ENCODE data around the gene CDHR1.

Gene CDHR1

DNA sequence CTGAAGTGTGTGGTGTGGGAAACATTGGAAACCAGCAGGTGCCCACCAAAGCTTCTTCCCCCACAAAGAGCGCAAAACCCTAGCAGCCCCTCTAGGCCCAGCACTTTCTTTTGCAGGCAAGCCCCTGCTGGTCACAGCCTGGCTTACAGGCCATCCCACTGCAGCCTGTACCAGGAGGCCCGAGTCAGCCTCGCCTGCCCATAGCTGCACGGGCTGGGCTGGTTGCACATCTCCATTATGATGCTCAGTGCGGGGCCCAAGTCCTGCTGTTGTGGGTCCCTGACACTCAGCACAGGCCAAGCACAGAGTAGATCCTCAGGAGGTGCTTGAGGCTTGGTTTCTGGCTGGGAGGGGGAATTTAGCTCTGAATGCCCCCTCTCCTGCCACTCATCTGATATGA is 8.0 kb downstream of the CDHR1 start:
- H3K4me1 ChIP-seq (ENCODE audit: control insufficient read depth, insufficient read depth, low read length): no peaks in the 10 kb centered on the region
- no peak overlapping the region for H3K4me2 ChIP-seq (ENCODE audit: low read length)
- H3K27me3 ChIP-seq (ENCODE audit: control insufficient read depth, insufficient read depth, low read length): peaks cover 23% of the 10 kb centered on the region
- H3K36me3 ChIP-seq (ENCODE audit: insufficient read depth, low read length): no peaks in the 10 kb centered on the region
- no peaks in the 10 kb centered on the region for H3K9me3 ChIP-seq (replicated peaks; ENCODE audit: low read length)
- no peak overlapping the region for H3K9ac ChIP-seq (ENCODE audit: low read depth, low read length)
- H3K4me3 ChIP-seq (ENCODE audit: low read length): no peak overlapping the region

DNA sequence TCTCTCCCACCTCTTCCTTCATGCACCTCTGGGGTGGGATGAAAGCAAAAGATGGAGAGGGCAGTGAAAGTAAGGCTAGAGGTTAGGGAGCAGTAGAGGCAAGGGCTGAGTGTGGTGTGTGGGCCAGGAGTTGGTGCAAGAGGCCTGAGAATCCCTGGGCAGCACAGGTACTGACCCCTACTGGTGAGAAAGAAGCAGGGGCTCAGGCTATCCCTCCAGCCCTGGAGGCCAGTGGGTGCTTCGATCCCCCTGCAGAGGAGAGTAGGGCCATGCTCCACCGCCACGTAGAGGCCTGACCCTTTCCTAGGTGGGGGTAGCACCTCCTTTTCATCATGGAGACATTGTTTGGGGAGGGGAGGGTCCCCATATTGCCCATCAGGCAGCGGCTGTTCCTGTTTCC is 9.8 kb downstream of the CDHR1 start:
- H3K27me3 ChIP-seq (ENCODE audit: control insufficient read depth, insufficient read depth, low read length): peaks cover 23% of the 10 kb centered on the region
- no peak overlapping the region for H3K4me3 ChIP-seq (ENCODE audit: low read length)
- no peaks in the 10 kb centered on the region for H3K9me3 ChIP-seq (replicated peaks; ENCODE audit: low read length)
- H3K36me3 ChIP-seq (ENCODE audit: insufficient read depth, low read length): no peaks in the 10 kb centered on the region
- H3K9ac ChIP-seq (ENCODE audit: low read depth, low read length): no peak overlapping the region
- H3K4me2 ChIP-seq (ENCODE audit: low read length): no peak overlapping the region
- H3K4me1 ChIP-seq (ENCODE audit: control insufficient read depth, insufficient read depth, low read length): no peaks in the 10 kb centered on the region

DNA sequence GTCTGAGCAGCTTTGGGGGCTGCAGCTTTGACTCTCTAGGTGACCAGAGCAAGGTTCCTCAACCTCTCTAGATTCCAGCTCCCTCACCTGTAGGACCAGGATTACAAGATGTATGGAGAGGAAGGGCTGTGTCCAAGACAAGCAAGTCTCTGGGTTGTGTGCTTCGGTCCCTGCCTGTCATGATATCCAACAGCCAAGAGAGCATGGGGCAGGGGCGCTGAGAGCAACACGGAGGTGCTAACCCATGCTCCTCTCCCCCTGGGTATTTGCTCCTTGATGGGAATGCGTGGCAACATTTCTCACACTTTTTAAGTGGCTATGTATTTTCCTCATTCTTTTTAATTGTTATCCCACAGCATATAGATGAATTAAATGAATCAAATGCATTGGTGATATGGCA is 10.3 kb downstream of the CDHR1 start:
- no peak overlapping the region for H3K4me2 ChIP-seq (ENCODE audit: low read length)
- no peak overlapping the region for H3K9ac ChIP-seq (ENCODE audit: low read depth, low read length)
- H3K36me3 ChIP-seq (ENCODE audit: insufficient read depth, low read length): no peaks in the 10 kb centered on the region
- H3K27me3 ChIP-seq (ENCODE audit: control insufficient read depth, insufficient read depth, low read length): peaks cover 23% of the 10 kb centered on the region
- H3K9me3 ChIP-seq (replicated peaks; ENCODE audit: low read length): no peaks in the 10 kb centered on the region
- H3K4me1 ChIP-seq (ENCODE audit: control insufficient read depth, insufficient read depth, low read length): no peaks in the 10 kb centered on the region
- H3K4me3 ChIP-seq (ENCODE audit: low read length): no peak overlapping the region

DNA sequence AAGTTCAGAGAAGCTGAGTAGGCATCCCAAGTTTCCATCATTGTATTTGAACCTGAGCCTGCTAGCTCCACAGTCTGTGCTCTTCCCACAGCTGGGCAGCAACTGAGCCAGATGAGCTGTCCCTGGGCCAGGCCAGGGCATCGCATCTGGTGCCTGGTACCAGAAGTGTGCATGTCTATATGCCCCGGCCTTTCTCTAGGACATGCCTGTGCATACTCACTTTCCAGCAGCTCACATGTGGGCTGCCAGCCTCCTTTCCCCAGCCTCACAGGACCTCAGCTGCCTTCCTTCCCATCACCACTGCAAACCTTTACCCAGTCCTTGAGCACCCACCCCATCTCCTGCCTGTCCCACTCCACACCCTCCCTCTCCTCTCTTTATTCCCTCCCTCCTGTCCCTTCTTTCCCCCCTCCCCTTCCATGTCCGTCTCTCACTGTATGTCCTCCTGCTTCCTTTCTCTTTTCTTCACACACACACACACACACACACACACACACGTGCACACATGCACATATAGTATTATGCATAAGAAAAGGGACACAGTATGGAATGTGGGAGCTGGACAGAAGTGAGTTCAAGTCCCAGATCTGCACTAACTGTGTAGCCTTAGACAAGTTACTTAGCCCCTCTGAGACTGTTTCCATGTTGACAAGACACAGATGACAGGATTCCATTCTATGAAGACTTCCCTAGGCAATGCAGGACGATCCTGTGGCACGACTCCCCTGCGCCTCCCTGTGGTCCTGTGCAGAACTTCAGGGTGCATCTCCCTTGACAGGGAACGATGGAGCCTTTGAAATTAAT is 10.9 kb downstream of the CDHR1 start:
- H3K4me2 ChIP-seq (ENCODE audit: low read length): no peak overlapping the region
- H3K27me3 ChIP-seq (ENCODE audit: control insufficient read depth, insufficient read depth, low read length): peaks cover 23% of the 10 kb centered on the region
- no peaks in the 10 kb centered on the region for H3K36me3 ChIP-seq (ENCODE audit: insufficient read depth, low read length)
- no peak overlapping the region for H3K9ac ChIP-seq (ENCODE audit: low read depth, low read length)
- no peaks in the 10 kb centered on the region for H3K9me3 ChIP-seq (replicated peaks; ENCODE audit: low read length)
- H3K4me3 ChIP-seq (ENCODE audit: low read length): no peak overlapping the region
- H3K4me1 ChIP-seq (ENCODE audit: control insufficient read depth, insufficient read depth, low read length): no peaks in the 10 kb centered on the region

DNA sequence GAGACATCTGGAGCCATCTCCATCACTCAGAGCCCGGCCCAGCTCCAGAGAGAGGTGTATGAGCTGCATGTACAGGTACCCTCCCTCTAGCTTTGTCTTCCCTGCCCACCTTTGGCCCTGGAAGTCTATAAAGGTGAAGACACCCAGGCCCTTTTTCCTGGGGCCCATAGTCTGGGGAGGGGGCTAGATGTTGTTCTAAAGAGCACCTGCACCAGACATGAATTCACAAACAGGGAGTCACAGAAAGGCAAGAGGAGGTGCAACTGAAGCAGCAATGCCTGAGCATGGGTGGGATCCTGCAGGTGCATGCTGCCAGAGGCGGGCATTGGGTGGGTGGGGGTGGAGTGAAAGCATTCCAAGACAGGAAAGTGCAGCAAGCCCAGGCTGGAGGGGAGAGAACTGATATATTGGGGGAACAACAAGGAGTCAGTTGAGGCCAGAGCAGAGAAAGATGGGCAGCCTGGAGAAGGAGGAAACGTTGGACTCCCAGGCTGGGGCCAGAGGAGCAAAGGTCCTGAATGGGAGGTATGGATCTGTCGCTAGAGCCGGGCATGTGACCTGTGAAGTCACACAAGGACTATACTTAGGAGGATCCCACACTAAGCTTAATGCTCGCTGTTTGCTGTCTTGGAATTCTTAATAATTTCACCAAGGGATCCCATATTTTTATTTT is 11.7 kb downstream of the CDHR1 start:
- Histone ChIP-seq H3K36me3 (ENCODE audit: insufficient read depth, low read length) (no peaks in the 10 kb centered on the region), H3K4me2 (ENCODE audit: low read length) (no peak overlapping the region), H3K4me3 (ENCODE audit: low read length) (no peak overlapping the region), H3K4me1 (ENCODE audit: control insufficient read depth, insufficient read depth, low read length) (no peaks in the 10 kb centered on the region), H3K9me3 (replicated peaks; ENCODE audit: low read length) (no peaks in the 10 kb centered on the region), H3K9ac (ENCODE audit: low read depth, low read length) (no peak overlapping the region), H3K27me3 (ENCODE audit: control insufficient read depth, insufficient read depth, low read length) (peaks cover 18% of the 10 kb centered on the region)

DNA sequence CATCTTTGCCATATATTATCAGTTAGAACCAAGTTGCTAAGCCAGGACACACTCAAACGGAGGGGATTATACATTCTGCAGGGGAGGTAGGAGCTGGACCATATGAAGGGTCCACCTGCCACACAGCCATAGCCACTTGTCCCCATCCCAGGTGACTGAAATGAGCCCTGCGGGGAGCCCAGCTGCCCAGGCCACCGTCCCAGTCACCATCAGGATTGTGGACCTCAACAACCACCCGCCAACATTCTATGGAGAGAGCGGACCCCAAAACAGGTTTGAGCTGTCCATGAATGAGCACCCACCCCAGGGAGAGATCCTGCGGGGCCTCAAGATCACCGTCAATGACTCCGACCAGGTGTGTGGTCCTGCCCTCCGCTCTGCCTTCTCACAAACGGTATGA is 13.7 kb downstream of the CDHR1 start:
- Histone ChIP-seq H3K27me3 (ENCODE audit: control insufficient read depth, insufficient read depth, low read length) (peaks cover 12% of the 10 kb centered on the region), H3K36me3 (ENCODE audit: insufficient read depth, low read length) (no peaks in the 10 kb centered on the region), H3K9ac (ENCODE audit: low read depth, low read length) (no peak overlapping the region), H3K9me3 (replicated peaks; ENCODE audit: low read length) (no peaks in the 10 kb centered on the region), H3K4me3 (ENCODE audit: low read length) (no peak overlapping the region), H3K4me2 (ENCODE audit: low read length) (no peak overlapping the region), H3K4me1 (ENCODE audit: control insufficient read depth, insufficient read depth, low read length) (no peaks in the 10 kb centered on the region)

DNA sequence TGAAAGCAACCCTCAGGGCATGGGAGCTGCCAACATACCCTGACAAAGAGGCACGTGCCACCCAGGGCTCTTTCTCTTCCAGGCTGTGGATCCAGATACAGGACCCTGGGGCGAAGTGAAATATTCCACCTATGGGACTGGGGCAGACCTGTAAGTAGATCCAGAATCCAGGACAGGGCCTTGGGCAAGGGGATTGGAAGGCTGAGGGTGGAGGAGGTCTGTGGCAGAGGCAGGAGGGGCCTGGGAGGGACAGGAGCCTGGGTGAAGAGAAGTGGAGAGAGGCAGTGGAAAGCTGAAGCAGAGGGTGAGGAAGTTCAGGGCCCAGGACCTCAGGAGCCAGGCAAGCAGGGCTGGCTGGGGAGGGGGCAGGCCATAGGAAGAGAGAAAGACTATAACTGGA is 17.2 kb downstream of the CDHR1 start:
- H3K36me3 ChIP-seq (ENCODE audit: insufficient read depth, low read length): no peaks in the 10 kb centered on the region
- H3K9me3 ChIP-seq (replicated peaks; ENCODE audit: low read length): no peaks in the 10 kb centered on the region
- H3K4me1 ChIP-seq (ENCODE audit: control insufficient read depth, insufficient read depth, low read length): no peaks in the 10 kb centered on the region
- no peak overlapping the region for H3K9ac ChIP-seq (ENCODE audit: low read depth, low read length)
- H3K4me3 ChIP-seq (ENCODE audit: low read length): no peak overlapping the region
- no peak overlapping the region for H3K4me2 ChIP-seq (ENCODE audit: low read length)
- peaks cover 12% of the 10 kb centered on the region for H3K27me3 ChIP-seq (ENCODE audit: control insufficient read depth, insufficient read depth, low read length)

DNA sequence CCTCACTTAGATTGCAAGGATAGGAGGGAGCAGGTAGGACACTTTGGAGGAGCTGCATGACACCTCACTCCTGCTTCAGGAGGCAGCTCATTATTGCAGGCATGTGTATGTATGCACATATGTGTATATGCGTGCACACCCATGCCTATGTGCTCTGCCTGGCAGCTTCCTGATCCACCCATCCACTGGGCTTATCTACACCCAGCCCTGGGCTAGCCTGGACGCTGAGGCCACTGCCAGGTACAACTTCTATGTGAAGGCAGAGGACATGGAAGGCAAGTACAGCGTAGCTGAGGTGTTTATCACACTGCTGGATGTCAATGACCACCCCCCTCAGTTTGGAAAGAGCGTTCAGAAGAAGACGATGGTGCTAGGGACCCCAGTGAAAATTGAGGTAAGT is 17.7 kb downstream of the CDHR1 start:
- no peak overlapping the region for H3K9ac ChIP-seq (ENCODE audit: low read depth, low read length)
- H3K4me3 ChIP-seq (ENCODE audit: low read length): no peak overlapping the region
- no peaks in the 10 kb centered on the region for H3K36me3 ChIP-seq (ENCODE audit: insufficient read depth, low read length)
- H3K27me3 ChIP-seq (ENCODE audit: control insufficient read depth, insufficient read depth, low read length): peaks cover 10% of the 10 kb centered on the region
- H3K4me2 ChIP-seq (ENCODE audit: low read length): no peak overlapping the region
- no peaks in the 10 kb centered on the region for H3K4me1 ChIP-seq (ENCODE audit: control insufficient read depth, insufficient read depth, low read length)
- no peaks in the 10 kb centered on the region for H3K9me3 ChIP-seq (replicated peaks; ENCODE audit: low read length)

DNA sequence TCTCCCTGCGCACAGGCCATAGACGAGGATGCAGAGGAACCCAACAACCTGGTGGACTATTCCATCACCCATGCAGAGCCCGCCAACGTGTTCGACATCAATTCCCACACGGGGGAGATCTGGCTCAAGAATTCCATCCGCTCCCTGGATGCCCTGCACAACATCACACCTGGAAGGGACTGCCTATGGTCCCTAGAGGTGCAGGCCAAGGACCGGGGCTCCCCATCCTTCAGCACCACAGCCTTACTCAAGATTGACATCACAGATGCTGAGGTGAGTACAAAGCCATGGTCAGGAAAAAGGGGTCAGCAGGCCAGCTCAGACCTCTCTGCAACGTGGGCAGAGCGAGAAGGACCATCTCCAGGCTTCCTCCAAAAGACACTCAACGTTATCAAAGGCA is 18.7 kb downstream of the CDHR1 start:
- no peak overlapping the region for H3K9ac ChIP-seq (ENCODE audit: low read depth, low read length)
- no peaks in the 10 kb centered on the region for H3K4me1 ChIP-seq (ENCODE audit: control insufficient read depth, insufficient read depth, low read length)
- no peaks in the 10 kb centered on the region for H3K9me3 ChIP-seq (replicated peaks; ENCODE audit: low read length)

DNA sequence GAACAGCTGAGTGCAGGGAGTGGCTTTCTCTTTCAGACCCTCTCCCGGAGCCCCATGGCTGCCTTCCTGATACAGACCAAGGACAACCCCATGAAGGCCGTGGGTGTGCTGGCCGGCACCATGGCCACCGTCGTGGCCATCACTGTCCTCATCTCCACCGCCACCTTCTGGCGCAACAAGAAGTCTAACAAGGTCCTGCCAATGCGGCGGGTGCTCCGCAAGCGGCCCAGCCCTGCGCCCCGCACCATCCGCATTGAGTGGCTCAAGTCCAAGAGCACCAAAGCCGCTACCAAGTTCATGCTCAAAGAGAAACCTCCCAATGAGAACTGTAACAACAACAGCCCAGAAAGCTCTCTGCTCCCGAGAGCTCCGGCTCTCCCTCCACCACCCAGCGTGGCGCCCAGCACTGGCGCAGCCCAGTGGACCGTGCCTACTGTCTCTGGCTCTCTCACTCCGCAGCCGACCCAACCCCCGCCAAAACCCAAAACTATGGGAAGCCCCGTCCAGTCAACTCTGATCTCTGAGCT is 19.8 kb downstream of the CDHR1 start:
- H3K9ac ChIP-seq (ENCODE audit: low read depth, low read length): no peak overlapping the region

More for the DNA sequence above, 18.7 kb downstream of the CDHR1 start:
- H3K27me3 ChIP-seq (ENCODE audit: control insufficient read depth, insufficient read depth, low read length): no peaks in the 10 kb centered on the region
- H3K4me2 ChIP-seq (ENCODE audit: low read length): no peak overlapping the region
- no peak overlapping the region for H3K4me3 ChIP-seq (ENCODE audit: low read length)
- H3K36me3 ChIP-seq (ENCODE audit: insufficient read depth, low read length): no peaks in the 10 kb centered on the region

DNA sequence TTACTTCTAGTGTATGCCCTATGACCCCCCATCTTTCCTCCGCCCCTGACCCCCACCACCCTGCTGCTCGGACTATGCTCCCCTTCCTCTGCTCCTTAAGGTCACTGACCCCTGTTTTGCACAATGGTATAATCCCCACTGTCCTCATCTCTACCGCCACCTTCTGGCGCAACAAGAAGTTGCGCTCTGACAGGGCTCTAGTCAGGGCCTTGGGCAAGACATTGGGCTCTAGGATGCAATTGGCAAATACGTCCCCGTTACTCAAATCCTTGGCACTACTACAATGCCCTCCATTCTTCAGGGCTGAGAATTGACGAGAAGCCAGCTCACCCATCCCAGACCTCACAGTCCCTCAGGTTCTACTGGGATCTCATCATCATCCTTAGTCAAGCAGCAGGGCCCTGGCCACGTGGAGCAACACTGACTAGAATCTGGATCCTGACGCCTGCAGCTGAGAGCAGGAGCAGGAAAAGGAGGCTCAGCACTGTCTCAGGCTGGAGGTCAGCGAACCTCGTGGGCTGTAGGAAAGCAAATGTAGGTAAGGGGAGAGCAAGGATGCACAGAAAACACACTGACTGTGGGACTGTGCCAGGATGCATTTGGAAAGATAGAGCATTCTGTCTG is 20.4 kb downstream of the CDHR1 start:
- no peak overlapping the region for H3K9ac ChIP-seq (ENCODE audit: low read depth, low read length)
- no peaks in the 10 kb centered on the region for H3K36me3 ChIP-seq (ENCODE audit: insufficient read depth, low read length)
- H3K9me3 ChIP-seq (replicated peaks; ENCODE audit: low read length): no peaks in the 10 kb centered on the region
- H3K27me3 ChIP-seq (ENCODE audit: control insufficient read depth, insufficient read depth, low read length): no peaks in the 10 kb centered on the region
- H3K4me1 ChIP-seq (ENCODE audit: control insufficient read depth, insufficient read depth, low read length): no peaks in the 10 kb centered on the region
- no peak overlapping the region for H3K4me2 ChIP-seq (ENCODE audit: low read length)
- no peak overlapping the region for H3K4me3 ChIP-seq (ENCODE audit: low read length)

More for the DNA sequence above, 19.8 kb downstream of the CDHR1 start:
- no peaks in the 10 kb centered on the region for H3K4me1 ChIP-seq (ENCODE audit: control insufficient read depth, insufficient read depth, low read length)
- no peaks in the 10 kb centered on the region for H3K36me3 ChIP-seq (ENCODE audit: insufficient read depth, low read length)
- H3K4me3 ChIP-seq (ENCODE audit: low read length): no peak overlapping the region
- H3K9me3 ChIP-seq (replicated peaks; ENCODE audit: low read length): no peaks in the 10 kb centered on the region
- H3K4me2 ChIP-seq (ENCODE audit: low read length): no peak overlapping the region
- H3K27me3 ChIP-seq (ENCODE audit: control insufficient read depth, insufficient read depth, low read length): no peaks in the 10 kb centered on the region

All from skeletal muscle satellite cell (primary cell).